Fibroblast of pulmonary artery (primary cell): ENCODE data around the gene ABCA13.

Source experiments
- DNase-seq: peaks from one replicate; pipeline ENCODE4 v3.0.0-alpha.2; 2010; ENCODE audit warnings: low read depth
- H3K4me3 ChIP-seq: replicated peaks from 2 replicates; pipeline ENCODE4 v1.5.1; 2011; ENCODE audit warnings: low read depth, mild to moderate bottlenecking, control low read depth, low read length, moderate library complexity
- TF ChIP-seq, protein P1 (sequence below): IDR thresholded peaks from 2 replicates; pipeline ENCODE4 v1.5.1; 2011; ENCODE audit warnings: mild to moderate bottlenecking, control low read depth, low read length, inconsistent platforms; ENCODE audit errors: missing control alignments

Gene ABCA13

DNA sequence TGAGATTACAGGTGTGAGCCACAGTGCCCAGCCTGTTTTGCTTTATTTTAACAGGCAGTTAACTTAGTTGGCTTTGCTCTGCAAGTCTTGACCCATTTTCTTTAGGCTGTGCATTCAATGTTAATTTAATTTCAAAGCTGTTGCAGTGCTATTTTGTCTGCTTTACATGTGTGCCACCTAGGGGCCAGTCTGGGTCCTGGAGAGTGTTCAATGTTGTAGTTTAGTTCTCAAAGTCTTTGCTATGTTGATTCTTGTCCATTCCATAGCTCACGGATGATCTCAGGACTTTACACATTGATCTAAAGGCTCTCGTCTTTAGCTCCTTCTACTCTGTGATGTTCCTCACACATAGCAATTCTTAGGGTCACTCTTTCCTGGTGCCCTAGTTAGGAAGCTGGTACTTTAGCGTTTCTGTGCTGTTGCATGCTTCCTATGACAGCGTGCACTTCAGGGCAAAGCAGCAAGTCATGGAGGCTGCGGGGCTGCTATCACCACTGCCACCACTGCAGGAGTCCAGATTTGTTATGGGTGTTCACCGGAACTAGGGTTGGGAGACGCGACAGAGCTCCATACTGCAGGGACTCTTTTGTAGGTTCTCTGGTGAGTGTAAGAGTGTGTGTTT is 16.4 kb upstream of the ABCA13 start:
- TF ChIP-seq, protein P1, sequence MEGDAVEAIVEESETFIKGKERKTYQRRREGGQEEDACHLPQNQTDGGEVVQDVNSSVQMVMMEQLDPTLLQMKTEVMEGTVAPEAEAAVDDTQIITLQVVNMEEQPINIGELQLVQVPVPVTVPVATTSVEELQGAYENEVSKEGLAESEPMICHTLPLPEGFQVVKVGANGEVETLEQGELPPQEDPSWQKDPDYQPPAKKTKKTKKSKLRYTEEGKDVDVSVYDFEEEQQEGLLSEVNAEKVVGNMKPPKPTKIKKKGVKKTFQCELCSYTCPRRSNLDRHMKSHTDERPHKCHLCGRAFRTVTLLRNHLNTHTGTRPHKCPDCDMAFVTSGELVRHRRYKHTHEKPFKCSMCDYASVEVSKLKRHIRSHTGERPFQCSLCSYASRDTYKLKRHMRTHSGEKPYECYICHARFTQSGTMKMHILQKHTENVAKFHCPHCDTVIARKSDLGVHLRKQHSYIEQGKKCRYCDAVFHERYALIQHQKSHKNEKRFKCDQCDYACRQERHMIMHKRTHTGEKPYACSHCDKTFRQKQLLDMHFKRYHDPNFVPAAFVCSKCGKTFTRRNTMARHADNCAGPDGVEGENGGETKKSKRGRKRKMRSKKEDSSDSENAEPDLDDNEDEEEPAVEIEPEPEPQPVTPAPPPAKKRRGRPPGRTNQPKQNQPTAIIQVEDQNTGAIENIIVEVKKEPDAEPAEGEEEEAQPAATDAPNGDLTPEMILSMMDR: peak; percentile 78
- no peak overlapping the region for H3K4me3 ChIP-seq
- peak; percentile 62 for DNase-seq

DNA sequence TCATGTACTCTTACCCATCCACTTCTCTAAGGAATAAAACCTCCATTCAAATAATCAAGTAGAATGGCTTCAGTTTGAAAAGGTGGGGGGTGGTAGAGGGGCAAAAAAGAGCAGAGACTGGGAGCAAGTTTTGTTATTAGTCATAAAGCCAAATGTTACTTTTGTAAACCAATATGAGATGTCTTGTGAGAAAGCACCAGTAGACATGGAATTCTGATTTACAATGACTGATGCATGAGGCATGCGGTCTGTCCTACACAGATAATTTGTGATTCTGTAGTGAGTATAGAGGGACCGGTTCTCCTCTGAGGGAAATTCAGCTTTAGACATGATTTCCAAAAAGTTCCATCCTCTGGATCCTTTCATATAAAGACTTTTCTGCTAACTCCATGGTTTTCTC is 12.9 kb upstream of the ABCA13 start:
- H3K4me3 ChIP-seq: no peak overlapping the region
- TF ChIP-seq, protein P1: no peak
- no peak for DNase-seq

DNA sequence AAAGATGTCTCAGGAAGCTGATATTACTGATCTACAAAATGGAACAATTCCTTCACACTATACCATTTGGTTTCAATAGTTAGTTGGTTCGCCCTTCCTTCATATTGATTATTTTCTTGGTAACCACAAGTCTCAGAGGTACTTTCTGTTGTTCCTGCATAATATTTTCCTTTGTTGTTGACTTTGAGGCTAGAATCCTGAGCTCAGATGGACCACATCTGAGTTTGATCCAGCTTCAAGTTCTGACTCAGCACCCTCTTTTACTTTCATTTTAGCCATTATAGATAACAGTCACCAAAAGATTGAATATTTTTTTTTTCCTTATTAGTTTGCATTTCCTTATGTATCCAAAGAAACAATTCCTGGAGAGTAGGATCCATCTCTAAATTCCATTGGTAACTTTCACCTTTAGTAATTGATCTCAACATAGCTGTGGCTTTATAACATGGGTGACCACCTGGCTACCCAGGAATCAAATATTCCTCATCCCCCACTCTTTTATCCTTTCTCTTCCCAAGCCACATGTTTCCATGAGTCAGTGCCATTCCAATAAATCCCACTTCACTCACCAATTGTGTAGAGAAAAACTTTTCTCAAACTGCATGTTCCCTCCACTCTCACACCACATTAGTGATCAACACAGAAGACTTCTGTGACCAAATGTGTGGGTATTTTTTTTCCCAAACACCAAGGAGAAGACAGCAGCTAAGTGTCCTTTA is 9.7 kb upstream of the ABCA13 start:
- DNase-seq: no peak
- H3K4me3 ChIP-seq: no peak overlapping the region
- TF ChIP-seq, protein P1: no peak

DNA sequence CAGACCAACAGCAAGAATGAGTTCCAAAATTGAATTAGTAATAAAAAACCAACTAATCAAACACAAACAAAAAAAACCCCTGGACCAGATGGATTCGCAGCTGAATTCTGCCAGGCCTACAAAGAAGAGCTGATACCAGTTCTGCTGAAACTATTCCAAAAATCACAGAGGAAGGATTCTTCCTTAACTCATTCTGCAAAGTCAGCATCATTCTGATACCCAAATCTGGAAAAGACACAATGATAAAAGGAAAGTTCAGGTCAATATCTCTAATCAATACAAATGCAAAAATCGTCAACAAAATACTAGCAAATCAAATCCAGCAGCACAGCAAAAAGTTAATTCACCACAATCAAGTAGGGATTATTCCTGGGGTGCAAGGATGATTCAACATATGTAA is 6.1 kb upstream of the ABCA13 start:
- H3K4me3 ChIP-seq: no peak overlapping the region
- DNase-seq: no peak
- TF ChIP-seq, protein P1: no peak

DNA sequence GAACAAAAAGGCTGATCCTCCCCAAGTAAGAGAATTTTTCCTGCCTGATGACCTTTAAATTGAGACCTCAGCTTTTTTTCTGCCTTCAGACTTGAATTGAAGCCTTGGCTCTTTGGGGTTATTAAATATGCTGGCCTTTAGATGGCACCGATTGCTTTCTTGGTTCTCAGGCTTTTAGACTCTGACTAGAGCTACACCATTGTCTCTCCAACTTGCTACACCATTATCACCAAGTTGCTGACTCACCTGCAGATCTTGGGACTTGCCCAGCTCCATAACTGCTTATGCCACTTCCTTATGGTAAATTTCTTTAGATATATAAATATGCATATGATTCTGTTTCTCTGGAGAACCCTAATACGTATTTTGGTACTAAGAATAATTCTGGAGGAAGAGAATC is 3.1 kb upstream of the ABCA13 start:
- peak; percentile 51 for DNase-seq
- TF ChIP-seq, protein P1: peak; percentile 8
- H3K4me3 ChIP-seq: no peak overlapping the region

DNA sequence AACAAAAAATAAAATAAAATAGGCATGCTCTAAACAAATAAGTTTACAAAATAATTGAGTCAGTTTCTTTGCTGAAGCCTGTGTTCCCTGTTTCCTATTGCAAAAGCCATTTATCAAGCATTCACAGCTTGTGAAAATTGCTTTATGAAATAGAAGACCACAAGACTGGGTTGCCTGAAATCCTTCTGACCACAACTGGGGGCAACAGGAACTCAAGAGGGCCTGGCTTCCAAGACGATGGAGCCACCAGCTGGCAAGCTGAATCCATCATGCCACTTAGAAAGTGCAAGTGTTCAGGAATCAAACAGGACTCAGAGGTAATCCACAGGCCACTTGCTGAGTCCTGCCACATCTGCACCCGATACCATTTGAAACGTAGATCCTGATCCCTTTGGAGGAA is 752 bp upstream of the ABCA13 start:
- H3K4me3 ChIP-seq: no peak overlapping the region
- DNase-seq: no peak
- TF ChIP-seq, protein P1: no peak

DNA sequence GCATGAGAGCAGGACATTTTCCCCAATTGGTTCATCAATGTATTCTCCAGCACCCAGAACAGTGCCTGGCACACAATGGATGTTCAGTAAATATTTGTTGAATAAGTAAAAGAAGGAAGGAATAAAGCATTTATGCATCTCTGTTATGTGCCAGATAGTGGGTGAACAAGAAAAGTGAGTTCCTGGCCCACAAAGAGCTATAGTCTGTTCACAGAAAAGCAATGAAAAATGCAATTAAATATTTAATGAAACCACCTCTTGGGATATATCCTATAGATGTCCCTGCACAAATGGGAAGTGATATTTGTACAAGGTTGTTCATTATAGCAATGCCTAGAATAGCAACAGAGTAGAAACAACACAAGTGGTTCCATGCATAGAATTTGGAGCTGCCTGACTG is 2.1 kb downstream of the ABCA13 start:
- TF ChIP-seq, protein P1: no peak
- DNase-seq: no peak
- H3K4me3 ChIP-seq: no peak overlapping the region
